IPS DF 4.7 (cell line): ENCODE data around the gene BEGAIN.

Source experiments
- DNase-seq: peaks from one replicate; pipeline ENCODE4 v3.0.0-alpha.2; 2013; ENCODE audit warnings: low spot score; ENCODE audit errors: extremely low read depth

BEGAIN gene

DNA sequence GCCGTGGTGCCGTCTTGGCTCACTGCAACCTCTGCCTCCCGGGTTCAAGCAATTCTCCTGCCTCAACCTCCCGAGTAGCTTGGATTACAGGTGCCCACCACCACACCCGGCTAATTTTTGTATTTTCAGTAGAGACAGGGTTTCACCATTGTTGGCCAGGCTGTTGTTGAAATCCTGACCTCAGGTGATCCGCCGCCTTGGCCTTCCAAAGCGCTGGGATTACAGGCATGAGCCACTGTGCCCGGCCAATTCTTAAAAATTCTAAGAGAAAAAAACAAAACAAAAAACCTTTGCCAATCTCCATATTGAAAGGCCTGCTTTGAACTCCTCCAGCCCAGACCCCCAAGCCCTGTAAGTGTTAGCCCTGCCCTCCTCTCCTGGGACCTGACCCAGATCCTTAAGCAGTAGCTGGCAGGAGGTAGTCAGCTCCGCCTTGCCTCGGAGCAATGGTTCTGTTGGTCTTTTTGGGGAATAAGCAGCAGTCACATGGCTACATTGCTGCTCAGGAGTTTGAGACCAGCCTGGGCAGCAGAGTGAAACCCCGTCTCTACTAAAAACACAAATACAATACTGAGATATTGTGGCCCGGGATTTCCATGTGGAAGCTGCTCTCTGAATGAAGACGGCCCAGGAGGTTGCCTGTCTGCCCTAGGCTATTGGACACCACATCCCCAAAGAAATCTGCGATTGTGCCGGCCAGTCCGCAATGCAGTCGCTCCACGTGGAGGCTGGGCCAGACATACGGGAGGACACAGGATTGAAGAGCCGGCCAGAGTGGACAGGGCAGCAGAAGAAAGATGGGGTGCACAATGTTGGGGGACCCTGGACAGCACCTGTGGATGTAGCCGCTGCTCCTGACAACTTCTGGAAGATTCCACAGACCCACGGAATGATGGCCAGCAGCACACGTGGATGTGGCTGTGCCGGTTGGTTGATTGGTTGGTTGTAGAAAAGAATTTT, 28.8 kb upstream of the BEGAIN start:
- DNase-seq, result no peak

DNA sequence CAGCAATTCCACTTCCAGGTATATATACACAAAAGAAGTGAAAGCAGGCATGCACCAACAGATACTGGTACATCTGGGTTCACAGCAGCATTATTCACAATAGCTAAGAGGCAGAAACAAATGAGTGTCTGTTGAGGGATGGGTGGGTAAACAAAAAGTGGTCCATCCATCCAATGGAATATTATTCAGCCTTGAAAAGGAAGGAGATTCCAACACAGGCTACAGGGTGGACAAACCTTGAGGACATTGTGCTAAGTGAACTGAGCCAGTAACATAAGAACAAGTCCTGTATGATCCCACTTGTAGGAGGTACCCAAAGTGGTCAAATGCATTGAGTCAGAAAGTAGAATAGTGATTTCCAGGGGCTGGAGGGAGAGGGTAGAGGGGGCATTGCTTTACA, 27.6 kb upstream of the BEGAIN start:
- DNase-seq, result no peak

DNA sequence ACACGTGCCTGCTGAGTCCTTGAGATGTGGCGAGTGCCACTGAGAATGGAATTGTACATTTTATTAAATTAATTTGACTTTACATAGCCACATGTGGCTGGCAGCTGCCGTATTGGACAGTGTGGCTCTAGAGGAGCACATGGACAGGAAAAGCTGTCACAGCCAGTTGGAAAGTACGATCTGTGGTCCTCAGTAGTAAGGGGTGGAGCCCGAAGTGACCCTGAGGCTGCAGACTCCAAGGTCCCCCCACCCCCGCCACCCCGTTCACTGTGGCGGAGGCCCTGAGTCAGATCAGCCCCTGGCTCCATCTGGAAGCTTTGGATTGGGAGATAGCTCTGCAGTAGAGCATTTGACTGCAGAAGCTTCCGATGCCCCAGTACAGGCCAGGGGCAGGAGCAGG, 25.8 kb upstream of the BEGAIN start:
- DNase-seq, result no peak

DNA sequence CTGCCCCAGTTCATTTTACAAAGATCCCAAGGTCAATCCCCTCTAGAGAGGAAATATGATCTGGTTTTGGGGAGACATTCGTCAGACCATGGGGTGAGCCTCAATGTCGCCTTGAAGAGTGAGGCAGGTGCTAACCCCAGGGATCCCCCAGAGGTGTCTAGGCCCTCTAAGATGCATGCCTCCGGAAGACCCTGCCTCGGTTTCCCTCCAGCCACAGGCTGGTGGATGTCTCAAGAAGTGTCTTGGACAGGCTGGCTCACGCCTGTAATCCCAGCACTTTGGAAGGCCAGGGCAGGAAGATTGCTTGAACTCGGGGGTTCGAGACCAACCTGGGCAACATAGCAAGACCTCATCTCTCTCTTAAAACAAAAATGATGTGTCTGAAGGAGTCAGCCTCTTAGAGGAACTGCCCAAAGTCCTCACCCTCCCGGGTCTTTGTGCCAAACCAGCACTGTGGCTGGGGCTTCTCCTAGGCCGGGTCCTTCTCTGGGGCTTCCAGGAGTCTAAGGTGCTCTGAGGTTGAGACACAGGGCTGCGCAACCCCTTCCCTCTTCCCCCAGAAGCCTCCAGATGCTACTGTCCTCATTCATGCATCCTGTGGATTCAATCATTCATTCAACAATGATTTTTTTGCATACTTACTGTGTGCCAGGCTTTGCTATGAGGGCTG, 24.7 kb upstream of the BEGAIN start:
- no peak for DNase-seq

- DNase-seq, result no peak
Measured at GRCh38 chr14:100610511-100611217, 23.4 kb upstream of the BEGAIN start.

- DNase-seq, result no peak
Measured at GRCh38 chr14:100609941-100610391, 22.7 kb upstream of the BEGAIN start.

DNA sequence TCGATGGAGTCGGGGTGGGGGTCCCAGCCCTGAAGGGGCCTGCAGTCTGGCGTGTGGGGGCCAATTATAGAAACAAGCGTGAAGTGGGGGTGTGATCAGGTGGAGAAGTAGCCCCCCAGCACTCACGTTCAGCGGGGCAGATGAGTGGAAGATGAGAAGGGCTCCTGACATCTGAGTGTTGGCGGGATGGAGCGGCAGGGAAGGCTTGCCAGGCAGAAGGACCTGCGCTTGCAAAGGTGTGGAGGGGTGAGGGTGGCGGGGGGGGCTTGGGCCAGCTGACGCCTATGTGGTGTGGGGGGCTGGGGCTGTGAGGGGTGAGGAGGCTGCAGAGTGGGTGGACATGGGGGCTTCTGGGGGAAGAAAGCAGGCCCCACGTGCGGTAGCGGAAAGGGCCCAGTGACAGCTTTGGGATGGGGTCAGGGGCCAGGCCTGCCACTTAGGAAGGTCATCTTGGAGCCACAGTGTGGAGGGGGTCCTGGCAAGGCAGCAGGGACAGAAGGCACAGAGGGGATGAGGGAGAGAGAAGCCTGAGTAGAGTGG, 22.2 kb upstream of the BEGAIN start:
- no peak for DNase-seq

- no peak for DNase-seq
Measured at GRCh38 chr14:100608586-100609330, 21.5 kb upstream of the BEGAIN start.

DNA sequence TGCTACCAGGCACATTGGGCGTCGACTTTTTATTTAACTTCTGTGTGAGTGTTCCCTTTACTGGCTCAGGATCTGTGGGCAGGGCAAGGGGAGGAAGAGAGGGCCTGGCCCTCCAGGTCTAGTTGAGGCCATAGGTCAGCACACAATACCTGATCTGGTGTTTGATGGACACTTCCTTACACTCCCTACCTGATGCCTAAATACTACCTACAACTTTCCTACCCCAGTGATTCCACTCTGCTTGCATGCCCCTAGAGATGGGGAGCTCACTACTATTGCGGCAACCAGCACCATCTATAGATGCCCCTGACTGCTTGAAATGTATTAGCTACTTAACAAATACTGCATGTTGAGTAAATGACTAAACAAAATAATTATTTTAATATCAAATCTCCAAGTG, 20.8 kb upstream of the BEGAIN start:
- DNase-seq, result no peak

DNA sequence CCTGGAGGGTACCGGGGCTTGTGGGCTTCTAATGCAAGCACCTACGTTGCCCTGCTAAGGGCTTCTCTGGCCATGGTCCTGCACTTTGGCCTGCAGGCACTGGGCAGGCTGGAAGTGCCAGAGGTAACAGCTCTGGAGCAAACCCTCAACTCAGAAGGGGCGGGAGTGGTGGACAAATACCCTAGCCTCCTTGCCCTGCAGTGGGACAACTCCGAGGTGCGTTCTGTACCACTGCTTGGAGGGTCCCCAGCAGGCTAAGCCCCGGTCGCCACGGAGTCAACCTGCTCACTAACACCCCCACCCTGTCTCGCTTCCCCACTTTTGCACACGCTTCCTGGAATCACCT, 20.4 kb upstream of the BEGAIN start:
- DNase-seq, result no peak

DNA sequence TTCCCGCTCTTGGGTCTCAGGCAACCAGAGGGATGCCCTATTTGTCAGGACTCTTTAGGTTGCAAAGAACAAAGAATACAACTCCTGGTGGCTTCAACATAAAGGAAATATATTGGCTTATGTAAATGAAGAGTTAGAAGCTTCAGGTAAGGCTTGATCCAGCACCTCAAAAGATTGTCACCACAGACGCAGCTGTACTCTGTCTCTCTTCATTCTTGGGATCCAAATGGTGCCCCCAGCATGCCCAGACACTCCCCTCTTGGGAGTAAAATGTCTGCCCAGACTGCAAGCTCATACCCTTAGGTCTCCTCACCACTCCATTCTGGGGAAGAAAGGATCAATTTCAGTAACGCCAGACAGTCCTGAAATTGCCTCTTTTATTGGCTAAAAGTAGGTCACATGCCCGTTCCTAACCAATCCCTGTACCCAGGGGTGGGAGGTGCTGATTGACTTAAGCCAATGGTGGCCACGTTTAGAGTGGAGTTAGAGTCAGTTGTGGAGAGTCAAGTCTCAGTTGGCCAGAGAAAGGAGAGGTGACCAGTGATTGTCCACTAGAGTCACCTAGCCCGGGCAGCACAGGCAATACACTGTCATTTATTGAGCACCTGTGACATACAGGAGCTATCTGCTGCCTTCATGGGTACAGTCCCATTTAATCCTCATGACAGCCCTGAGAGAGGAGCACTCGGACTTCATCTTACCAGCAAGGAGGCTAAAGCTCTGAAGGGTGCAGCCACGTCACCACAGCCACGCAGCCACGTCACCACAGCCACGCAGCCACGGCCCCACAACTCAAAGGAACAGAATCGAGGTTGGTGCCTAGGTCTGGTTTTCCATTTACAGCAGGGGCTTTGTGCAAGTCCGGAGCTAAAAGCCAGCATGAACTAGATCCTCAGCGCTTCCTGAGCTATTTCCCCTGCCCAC, 19.7 kb upstream of the BEGAIN start:
- DNase-seq, result no peak

GRCh38 chr14:100605706-100606686, 18.8 kb upstream of the BEGAIN start:
- no peak for DNase-seq

- no peak for DNase-seq
Measured at GRCh38 chr14:100605230-100605629, 18.0 kb upstream of the BEGAIN start.

- no peak for DNase-seq
Measured at GRCh38 chr14:100604709-100605108, 17.5 kb upstream of the BEGAIN start.

DNA sequence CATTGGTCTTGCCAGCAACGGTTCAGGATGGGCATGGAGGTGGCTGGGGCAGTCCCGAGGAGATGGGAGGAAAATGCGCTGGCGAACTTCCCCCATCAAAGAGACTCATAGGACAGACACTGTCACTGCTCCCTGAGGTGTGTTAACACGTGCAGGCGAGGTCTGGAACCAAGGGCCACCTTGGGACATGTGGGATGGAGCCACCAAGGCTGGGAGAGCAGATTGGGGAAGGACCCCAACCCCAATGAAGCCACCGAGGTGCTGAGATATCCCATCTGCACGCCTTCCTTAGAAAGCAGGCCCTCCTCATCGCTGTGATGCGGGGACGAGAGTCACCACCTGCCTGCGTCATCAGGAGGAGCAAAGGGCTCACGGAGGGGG, 16.9 kb upstream of the BEGAIN start:
- no peak for DNase-seq

GRCh38 chr14:100603341-100604120, 16.3 kb upstream of the BEGAIN start:
- DNase-seq, result no peak

DNA sequence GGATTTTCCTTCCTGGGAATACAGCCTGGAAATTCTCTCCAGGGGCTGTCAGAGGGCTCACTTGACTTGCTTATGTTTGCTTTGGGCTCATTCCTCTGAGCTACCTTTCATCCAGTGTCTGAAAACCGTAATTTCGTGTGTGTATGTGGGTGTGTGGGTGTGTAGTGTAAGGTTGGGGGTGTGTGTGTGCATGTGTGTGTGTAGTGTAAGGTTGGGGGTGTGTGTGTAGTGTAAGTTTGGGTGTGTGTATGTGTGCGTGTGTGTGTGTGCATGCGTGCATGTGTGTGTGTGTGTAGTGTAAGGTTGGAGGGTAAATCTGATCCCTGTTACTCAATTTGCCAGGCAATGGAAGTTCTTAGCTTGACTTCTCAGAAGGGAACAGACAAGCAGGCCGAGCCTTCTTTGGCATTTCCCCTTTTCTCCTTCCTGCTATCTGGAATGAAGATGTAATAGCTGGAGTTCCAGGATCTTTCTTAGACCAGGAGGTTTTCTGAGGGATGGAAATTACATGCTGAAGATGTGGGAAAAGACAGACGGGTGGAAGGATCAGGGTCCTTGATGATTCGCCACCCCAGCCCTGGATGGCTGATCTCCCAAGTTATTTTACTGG, 15.5 kb upstream of the BEGAIN start:
- DNase-seq, result no peak

DNA sequence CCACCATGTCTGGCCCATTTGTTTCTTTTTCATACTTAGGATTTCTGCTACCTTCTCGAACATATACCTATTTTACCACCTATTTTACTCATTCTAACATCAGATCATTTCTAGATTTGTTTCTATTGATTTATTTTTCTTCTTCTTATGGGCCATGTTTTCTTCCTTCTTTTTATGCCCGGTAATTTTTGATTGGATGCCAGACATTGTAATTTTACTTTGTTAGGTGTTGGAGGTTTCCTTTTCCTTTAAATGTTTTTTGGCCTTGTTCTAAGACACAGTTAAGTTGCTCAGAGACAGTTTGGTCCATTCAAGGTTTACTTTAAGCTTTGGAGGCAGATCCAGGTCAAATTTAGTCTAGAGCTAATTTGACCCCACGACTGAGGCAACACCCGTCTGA, 14.7 kb upstream of the BEGAIN start:
- DNase-seq, result no peak
